GM21825 (cell line): ENCODE results near the gene PHKG1.
"Not testable (repeated sequence)": the region's sequence is repeated elsewhere in the genome, so short reads cannot be mapped to it uniquely, and the experiment has no call there.

Experiments used
- ATAC-seq: cut with Tn5 transposase; IDR thresholded peaks from one replicate; pipeline ENCODE4 v1.9.1; 2021; ENCODE audit warnings: mild to moderate bottlenecking, moderate library complexity; ENCODE audit not compliant: unreplicated experiment

The PHKG1 gene

DNA sequence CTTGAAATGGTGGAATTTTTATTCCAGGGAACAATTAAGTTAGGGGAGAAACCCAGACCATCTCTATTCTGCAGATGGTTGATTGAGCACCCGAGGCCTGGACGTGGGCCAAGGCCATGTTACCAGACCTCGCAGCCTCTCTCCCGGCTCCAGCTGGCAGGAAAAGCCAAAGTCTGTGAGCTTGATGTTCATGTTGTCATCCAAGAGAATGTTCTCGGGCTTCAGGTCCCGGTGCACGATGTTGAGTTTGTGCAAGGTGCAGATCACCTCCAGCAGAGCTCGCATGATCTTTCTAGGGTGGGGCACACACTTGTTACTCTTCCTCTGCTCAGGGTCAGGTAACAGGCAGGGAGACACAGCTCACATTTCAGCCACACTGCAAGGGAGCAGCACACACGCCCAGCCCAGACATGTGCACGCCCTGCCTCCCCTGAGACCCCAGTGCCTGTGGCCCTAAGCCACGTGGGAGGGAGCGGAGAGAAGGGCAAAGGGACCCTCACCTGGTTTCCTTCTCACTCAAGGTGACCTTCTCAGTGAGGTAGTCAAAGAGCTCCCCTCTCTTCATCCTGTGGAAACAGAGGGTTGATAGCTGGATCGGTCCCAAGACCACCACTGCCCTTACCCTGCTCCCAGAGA, 9.5 kb downstream of the PHKG1 start:
- no peak for ATAC-seq

DNA sequence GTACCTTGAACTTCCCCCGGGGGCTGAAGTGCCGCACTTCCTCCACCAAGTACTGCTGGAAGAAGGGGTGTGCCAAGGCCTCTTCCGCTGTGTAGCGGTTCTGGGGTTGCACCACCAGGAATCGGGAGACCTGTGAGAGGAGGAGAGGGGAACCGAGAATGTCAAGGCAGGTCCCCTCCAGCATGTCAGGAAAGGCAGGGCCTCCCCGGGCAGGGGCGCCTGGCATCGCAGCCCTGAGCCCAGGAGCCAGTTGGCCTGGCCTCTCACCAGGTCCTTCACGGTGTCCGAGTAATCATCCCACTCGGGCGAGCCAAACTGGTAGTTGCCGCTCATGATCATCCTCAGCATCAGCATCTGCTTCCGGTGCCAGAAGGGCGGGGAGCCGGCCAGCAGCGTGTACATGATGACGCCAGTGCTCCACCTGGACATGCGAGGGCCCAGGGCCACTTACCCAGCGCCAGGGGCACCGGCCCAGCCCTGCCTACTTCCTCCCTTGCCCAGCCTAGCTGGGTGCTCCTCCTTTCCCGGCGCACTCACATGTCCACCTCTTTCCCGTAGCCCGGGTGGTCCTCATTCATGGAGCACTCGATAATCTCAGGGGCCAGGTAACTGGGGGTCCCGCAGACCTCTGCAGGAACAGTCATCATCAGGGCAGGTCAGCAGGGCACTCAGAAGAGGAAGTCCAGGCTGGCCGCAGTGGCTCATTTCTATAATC, 11.0 kb downstream of the PHKG1 start:
- ATAC-seq: no peak

DNA sequence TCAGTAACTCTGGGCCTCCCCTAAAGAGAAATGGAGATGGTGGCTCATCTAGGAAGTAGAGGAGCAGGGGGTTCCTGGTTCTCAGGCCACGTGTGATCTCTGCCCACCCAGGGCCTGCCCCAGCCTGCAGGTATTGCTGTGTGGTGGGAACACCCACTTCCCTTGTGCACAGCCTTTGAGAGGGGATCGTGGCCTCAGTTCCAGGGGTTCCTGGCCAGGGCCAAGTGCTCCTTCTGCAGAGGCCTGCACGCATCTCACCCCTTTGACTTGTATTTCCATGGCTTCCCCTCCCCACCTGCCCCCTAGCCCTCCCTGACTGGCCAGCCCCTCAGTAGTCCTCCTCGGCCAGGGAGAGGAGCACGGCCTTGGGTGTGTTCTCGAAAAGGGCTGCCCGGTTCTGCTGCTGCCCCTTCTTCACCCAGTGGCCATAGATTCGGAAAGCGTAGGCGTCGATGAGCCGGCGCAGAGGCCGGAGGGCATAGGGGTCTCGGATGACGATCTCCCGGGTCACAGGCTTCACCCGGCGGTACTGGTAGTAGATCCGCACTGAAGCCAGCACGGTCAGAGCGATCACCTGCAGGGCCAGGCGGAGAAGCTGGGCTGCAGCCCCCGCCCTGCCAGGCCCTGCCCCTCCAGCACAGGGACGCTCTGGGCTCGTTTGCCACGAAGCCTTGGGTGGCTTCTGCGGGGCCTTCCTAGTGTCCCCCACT, 11.9 kb downstream of the PHKG1 start:
- ATAC-seq: not testable (repeated sequence)

DNA sequence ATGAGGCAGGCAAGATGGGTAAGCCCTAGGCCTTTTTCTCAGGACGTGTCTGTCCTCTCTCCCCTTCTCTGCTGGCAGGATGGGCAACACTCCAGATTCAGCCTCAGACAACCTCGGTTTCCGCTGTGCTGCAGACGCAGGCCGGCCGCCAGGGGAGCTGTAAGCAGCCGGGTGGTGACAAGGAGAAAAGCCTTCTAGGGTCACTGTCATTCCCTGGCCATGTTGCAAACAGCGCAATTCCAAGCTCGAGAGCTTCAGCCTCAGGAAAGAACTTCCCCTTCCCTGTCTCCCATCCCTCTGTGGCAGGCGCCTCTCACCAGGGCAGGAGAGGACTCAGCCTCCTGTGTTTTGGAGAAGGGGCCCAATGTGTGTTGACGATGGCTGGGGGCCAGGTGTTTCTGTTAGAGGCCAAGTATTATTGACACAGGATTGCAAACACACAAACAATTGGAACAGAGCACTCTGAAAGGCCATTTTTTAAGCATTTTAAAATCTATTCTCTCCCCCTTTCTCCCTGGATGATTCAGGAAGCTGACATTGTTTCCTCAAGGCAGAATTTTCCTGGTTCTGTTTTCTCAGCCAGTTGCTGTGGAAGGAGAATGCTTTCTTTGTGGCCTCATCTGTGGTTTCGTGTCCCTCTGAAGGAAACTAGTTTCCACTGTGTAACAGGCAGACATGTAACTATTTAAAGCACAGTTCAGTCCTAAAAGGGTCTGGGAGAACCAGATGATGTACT, 13.1 kb downstream of the PHKG1 start:
- no peak for ATAC-seq

DNA sequence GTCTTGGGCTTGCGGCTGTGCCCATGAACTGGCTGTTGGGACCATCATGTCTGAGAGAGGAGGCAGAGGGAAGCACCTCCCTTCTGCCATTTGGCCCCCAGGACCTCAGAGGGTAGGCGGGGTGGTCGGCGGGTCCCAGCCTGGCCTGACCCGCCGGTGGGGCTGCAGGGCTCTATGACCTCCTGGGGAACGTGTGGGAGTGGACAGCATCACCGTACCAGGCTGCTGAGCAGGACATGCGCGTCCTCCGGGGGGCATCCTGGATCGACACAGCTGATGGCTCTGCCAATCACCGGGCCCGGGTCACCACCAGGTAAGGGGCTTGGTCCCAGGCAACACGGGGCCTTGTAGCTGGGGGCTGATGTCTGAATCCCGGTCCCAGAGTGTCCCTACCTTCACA, 14.6 kb downstream of the PHKG1 start:
- ATAC-seq: no peak

DNA sequence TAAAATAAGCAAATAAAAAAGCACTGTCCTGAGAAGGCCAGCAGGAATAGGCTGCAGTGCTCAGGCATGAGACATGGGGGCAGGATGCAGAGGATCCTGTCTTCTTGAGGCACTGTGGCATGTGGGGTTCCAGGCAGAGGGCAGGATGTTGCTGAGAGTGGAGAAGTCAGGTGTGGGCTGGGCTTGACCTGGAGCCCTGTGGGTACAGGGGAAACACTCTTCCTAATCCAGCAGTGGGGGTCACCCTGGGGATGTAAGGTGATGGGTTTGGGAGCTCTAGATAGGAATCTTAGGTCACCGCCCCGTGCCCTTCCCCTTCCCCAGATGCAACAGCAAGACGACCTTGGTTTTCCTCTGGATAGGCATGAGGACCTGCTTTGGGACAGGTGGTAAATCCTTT, 15.1 kb downstream of the PHKG1 start:
- ATAC-seq: no peak

DNA sequence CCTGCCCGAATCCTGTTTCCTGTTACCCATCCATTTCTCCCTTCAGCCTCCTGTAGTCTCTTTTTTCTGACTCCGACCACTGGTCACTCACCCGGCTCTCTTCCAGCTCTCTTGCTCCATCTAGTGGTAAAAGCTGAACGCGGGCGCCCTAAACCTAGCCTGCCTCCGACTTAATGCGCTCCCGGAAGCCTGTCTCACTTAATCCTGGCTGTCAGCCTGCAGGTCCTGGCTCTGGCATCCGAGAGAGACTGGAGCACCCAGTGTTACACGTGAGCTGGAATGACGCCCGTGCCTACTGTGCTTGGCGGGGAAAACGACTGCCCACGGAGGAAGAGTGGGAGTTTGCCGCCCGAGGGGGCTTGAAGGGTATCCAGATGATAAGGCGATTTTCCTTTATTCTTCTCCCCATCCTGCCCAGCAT, 18.4 kb downstream of the PHKG1 start:
- peak; percentile 90 for ATAC-seq

DNA sequence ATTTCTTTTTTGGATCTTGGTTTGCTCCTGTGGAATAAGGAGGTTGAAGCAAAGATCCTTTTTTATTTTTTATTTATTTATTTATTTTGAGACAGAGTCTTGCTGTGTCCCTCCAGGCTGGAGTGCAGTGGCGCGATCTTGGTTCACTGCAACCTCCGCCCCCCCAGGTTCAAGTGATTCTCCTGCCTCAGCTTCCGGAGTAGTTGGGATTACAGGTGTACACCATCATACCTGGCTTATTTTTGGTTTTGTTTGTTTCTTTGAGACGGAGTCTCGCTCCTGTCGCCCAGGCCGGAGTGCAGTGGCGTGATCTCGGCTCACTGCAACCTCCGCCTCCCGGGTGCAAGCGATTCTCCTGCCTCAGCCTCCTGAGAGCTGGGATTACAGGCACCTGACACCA, 26.4 kb downstream of the PHKG1 start:
- not testable (repeated sequence) for ATAC-seq

DNA sequence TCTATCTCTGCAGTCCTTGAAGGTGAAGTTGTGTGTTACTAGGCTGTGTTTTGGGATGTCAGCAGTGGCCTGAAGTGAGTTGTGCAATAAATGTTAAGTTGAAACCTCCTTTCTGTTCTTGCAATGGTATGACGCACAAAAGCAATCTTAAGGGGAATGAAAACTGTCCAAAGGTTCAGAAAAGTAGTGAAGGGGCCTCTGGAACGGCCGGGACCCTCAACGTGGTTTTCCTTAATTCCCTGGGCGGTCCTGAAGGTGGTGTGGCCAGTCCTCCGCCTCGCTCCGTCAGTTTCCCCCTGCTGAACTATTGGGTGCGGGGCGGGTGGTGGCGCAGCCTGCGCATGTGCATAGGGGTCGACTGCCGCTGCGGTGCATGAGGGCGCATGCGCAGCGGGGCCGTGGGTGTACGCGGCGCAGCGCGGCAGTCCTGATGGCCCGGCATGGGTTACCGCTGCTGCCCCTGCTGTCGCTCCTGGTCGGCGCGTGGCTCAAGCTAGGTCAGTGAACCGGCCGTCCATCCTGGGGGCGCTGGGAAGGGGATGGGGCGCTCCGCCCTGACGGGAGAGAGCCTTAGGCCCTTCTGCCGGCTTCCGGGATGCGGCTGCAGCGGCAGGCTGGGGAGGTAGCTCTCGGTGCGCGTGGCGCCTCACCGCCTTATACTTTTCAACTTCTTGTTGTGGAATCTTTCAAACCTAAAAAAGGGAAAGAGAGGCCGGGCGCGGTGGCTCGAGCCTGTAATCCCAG, 28.7 kb downstream of the PHKG1 start, which contains the start of gene SUMF2:
TSS of gene SUMF2 (plus strand) at position 405 of the 744 bp plus-strand sequence. CDS start at position 431, 26 bp downstream.
- ATAC-seq: peak; percentile 85

DNA sequence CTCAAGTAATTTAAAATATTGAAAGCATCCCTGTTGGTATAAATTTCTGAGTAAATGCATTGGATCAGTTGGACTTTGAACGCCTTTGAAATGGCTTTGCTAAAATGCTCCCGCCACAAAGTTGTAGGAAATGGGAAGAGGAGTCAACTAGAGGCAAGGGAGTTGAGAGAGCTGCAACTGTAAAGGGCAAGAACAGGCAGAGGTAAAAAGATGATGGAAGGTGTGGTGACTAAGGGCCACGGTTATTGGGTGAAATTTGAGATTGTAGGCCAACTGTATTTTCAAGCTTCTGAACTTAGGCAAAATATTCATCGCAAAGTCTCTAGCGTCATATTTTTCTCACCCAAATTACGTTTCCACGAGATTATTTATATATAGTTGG, 29.3 kb downstream of the PHKG1 start:
- no peak for ATAC-seq

DNA sequence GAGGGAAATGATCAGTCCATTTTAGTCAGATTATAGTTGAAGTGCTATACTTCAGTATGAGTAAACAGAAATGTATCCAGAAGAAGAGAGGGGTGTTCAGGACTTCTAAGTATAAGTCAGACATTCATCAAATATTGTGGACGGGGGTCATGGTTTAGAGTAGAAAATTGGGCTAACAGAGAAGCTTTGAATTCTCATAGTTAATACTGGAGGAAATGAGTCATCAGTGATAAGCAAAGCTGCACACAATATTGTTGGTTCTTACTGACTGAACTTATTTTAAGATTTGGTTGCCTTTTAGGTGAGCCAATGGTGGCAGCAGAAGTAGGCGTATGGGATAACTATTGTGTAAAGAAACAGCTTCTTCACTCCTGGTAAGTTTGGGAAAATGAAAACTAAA, 30.4 kb downstream of the PHKG1 start:
- ATAC-seq: no peak

DNA sequence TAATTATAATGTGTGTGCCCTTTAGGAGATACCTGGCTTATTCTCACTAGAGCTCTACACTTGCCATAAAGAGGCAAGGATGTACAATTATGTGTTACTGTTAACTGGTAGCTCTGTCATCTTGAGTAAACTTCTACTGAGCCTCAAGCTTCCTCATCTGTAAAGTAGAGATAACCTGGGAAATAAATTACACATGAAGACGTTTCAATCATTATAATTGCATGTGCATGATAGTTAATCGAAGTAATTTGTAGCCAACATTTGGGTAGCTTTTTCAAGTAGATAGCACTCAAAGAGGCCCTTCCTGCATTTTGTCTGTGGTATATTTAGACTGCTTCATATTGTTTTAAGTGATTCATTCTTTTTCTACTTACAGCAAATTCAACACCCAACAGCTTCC, 38.8 kb downstream of the PHKG1 start:
- ATAC-seq: no peak

DNA sequence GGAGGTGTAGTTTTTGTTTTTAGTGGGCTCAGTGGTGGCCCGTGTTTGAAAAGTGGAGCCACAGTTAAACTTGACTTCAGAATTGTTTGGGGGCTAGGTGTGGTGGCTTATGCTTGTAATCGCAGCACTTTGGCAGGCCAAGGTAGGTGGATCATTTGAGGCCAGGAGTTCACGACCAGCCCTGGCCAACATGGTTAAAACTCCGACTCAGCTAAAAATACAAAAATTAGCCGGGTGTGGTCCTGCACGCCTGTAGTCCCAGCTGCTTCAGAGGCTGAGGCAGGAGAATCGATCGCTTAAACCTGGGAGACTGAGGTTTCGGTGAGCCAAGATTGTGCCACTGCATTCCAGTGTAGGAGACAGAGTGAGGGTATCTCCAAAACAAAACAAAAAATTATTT, 39.4 kb downstream of the PHKG1 start:
- ATAC-seq: no peak

DNA sequence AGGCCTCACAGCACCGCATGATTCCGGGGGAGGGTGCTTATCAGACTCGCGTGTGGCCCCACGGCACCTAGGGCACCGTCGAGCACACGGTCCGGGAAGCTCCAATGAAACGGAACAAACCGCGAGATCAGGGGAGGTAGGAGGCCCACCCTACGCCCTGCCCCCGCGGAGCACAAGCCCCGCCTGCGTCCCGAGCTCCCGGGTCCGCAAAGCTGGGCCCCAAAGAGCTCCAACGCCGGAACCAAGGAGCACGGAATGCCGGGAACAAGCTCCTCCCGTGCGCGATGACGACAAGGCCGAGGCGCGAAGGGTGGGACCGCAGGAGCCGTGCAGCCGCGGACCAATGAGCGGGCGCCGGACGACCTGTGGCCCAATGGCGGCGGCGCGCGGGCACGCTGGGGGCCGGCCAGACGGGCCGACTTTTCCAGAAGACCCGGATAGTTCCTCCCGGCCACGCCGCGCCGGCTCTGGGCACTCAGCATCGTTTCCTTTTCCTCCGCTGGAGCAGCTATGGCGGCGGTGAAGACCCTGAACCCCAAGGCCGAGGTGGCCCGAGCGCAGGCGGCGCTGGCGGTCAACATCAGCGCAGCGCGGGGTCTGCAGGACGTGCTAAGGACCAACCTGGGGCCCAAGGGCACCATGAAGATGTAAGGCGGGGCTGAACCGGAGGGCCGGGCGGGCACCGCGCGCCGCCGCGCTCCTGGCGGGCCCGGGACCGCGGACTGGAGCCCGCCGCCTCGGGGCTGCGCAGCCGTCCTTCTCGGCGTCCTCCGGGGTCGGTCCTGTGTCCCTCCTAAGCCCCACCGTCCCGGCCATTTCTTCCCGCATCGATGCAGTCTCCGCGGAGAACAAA, 41.2 kb downstream of the PHKG1 start, which contains the start of the genes CCT6A and PSPH:
TSS of gene CCT6A (plus strand) at position 427 of the 853 bp plus-strand sequence. CDS start at position 511, 84 bp downstream.
TSS of gene PSPH (minus strand) at position 106 of the 853 bp plus-strand sequence. CDS start 30,232 bp downstream, outside the sequence.
- ATAC-seq: peak; percentile 94

DNA sequence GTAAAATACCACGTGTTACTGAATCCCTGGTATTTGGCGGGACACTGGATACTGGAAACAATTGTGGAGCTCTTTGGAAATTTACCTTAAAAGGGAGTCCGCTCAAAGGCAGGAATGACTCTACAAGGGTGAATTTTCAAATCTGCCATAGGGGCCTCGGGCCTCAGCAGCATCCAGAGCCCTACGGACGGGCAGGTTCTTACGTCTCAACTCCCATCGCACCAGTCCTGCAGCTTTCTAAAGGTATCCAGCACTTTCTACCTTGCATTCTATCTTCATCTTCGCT, 41.8 kb downstream of the PHKG1 start:
- ATAC-seq: no peak

DNA sequence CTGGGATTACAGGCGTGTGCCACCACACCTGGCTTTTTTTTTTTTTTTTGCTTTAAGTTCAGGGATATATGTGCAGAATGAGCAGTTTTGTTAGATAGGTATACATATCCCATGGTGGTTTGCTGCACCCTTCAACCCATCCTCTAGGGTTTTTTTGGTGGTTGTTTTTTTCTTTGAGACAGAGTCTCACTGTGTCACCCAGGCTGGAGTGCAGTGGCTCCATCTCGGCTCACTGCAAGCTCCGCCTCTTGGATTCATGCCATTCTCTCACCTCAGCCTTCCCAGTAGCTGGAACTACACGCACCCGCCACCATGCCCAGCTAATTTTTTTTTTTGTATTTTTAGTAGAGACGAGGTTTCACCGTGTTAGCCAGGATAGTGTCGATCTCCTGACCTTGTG, 44.0 kb downstream of the PHKG1 start:
- not testable (repeated sequence) for ATAC-seq

DNA sequence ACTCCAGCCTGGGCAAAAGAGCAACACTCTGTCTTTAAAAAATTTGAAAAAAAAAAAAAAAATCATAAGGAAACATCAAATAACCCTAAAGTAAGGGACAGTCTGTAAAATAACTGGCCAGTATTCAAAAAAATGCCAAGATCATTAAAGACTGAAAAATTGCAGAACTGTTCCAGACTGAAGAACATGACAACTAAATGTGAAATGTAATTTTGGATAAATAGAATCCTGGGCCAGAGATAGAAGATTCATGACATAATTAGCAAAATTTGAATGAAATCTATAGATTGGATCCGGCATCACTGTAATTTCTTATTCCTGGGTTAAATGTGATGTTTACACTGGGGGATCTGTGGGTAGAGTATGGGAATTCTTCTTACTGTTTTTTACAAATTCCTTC, 44.5 kb downstream of the PHKG1 start:
- no peak for ATAC-seq

DNA sequence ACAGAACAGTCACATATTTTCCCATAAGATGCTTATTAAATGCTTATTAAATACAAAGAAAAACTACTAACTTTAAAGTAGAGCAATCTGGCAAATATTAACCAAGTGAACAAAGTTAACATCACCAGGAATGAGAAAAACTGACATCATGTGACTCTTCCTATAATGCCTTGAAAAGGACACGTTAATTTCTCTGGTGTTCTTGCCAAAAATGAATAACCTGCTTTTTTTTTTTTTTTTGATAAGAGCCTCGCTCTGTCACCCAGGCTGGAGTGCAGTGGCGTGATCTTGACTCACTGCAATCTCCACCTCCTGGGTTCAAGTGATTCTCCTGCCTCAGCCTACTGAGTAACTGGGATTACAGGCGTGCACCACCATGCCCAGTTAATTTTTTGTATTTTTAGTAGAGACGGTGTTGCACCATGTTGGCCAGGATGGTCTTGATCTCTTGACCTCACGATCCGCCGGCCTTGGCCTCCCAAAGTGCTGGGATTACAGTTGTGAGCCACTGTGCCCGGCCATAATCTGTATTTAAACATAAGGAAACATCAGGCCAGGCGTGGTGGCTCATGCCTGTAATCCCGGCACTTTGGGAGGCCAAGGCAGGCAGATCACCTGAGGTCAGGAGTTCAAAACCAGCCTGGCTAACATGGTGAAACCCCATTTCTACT, 45.2 kb downstream of the PHKG1 start:
- not testable (repeated sequence) for ATAC-seq
